Body of pancreas (tissue), 4 donors: ENCODE data around the gene KCNAB2.

Experiments
- POLR2A ChIP-seq, 3 donors: fragments of 450-650 bp; IDR thresholded peaks; one replicate each; pipeline ENCODE4 v1.6.1; 2016; ENCODE audit warnings: antibody characterized with exemption in 3 of 3, mild to moderate bottlenecking in 2 of 3
- TF ChIP-seq, protein P1 (sequence below), 7 experiments: fragments of 450-650 bp in 4 of 7; fragments of 200-600 bp in 3 of 7; sonication (generic) in 3 of 7; IDR thresholded peaks; one replicate each; pipeline ENCODE4 v1.5.1; 2016 to 2019; ENCODE audit warnings: antibody characterized with exemption in 7 of 7

DNA sequence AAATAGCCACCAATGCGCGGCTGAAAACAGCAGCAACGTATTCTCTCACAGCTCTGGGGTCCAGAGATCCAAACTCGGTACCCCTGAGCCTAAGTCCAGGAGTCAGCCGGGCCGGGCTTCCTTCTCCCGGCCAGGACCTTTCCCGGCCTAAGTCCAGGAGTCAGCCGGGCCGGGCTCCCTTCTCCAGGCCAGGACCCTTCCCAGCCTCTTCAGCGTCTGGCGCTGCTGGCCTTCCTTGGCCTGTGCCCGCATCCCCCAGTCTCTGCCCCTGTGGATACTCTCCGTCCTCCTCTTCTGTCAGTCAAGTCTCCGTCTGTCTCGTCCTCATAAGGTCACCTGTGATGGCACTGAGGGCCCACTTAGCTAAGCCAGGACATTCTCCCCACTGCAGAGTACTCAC, 32.2 kb downstream of the KCNAB2 start:
- TF ChIP-seq, protein P1, sequence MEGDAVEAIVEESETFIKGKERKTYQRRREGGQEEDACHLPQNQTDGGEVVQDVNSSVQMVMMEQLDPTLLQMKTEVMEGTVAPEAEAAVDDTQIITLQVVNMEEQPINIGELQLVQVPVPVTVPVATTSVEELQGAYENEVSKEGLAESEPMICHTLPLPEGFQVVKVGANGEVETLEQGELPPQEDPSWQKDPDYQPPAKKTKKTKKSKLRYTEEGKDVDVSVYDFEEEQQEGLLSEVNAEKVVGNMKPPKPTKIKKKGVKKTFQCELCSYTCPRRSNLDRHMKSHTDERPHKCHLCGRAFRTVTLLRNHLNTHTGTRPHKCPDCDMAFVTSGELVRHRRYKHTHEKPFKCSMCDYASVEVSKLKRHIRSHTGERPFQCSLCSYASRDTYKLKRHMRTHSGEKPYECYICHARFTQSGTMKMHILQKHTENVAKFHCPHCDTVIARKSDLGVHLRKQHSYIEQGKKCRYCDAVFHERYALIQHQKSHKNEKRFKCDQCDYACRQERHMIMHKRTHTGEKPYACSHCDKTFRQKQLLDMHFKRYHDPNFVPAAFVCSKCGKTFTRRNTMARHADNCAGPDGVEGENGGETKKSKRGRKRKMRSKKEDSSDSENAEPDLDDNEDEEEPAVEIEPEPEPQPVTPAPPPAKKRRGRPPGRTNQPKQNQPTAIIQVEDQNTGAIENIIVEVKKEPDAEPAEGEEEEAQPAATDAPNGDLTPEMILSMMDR (IDR thresholded peaks at IDR 0.05) = no peak
- no peak for TF ChIP-seq POLR2A (IDR thresholded peaks at IDR 0.05)
